Liver (tissue), 9 donors: ENCODE results near the gene QPCT. TPM values are rescaled to one million over a fixed set of nuclear protein-coding genes. Genes with fewer than 3 reads are reported as not detected.
A peak's percentile ranks its signal among the peaks of the same experiment; 100 is the strongest.

Experiments used
- DNase-seq: peaks from one replicate; pipeline ENCODE4 v3.0.0-alpha.2; 2017; ENCODE audit warnings: low spot score
- H3K27ac ChIP-seq, 2 donors: one replicate each; pipeline ENCODE4 v1.7.0; 2013; ENCODE audit warnings: inconsistent platforms in 2 of 2, low read length in 2 of 2, control low read depth in 1 of 2, low read depth in 1 of 2, mild to moderate bottlenecking in 1 of 2
- H3K27me3 ChIP-seq, 4 donors: one replicate each; pipeline versions ENCODE4 v1.6.1 to v1.7.0; 2013; ENCODE audit warnings: low read length in 3 of 4, inconsistent platforms in 1 of 4, mild to moderate bottlenecking in 1 of 4, moderate library complexity in 1 of 4; ENCODE audit not compliant: control insufficient read depth in 4 of 4, insufficient read depth in 4 of 4
- H3K36me3 ChIP-seq, 4 donors: one replicate each; pipeline versions ENCODE4 v1.6.1 to v1.7.0; 2013; ENCODE audit warnings: low read length in 3 of 4, mild to moderate bottlenecking in 3 of 4, low read depth in 1 of 4, moderate library complexity in 1 of 4; ENCODE audit not compliant: control insufficient read depth in 4 of 4, insufficient read depth in 3 of 4
- H3K4me1 ChIP-seq, 4 donors: one replicate each; pipeline versions ENCODE4 v1.6.1 to v1.7.0; 2013; ENCODE audit warnings: low read length in 3 of 4, mild to moderate bottlenecking in 3 of 4, moderate library complexity in 1 of 4; ENCODE audit not compliant: control insufficient read depth in 4 of 4, insufficient read depth in 4 of 4
- H3K4me3 ChIP-seq, 3 donors: one replicate each; pipeline versions ENCODE4 v1.6.1 to v1.7.0; 2013; ENCODE audit warnings: low read length in 3 of 3, control low read depth in 1 of 3, low read depth in 1 of 3, mild to moderate bottlenecking in 1 of 3
- H3K9ac ChIP-seq, 2 donors: one replicate each; pipeline ENCODE4 v1.7.0; 2013; ENCODE audit warnings: low read length in 2 of 2, mild to moderate bottlenecking in 2 of 2, moderate library complexity in 2 of 2, control low read depth in 1 of 2, low read depth in 1 of 2
- H3K9me3 ChIP-seq, 4 donors: one replicate each; pipeline versions ENCODE4 v1.6.1 to v1.7.0; 2013; ENCODE audit warnings: low read length in 3 of 4; ENCODE audit not compliant: control insufficient read depth in 4 of 4
- EGR1 ChIP-seq, 2 donors: IDR thresholded peaks; 2 replicates each; pipeline ENCODE4 v1.6.1; 2016 to 2018; ENCODE audit warnings: antibody characterized with exemption in 2 of 2, low read depth in 2 of 2
- FOXA1 ChIP-seq: IDR thresholded peaks from 2 replicates; pipeline ENCODE4 v1.6.1; 2016; ENCODE audit warnings: antibody characterized with exemption
- GABPA ChIP-seq, 2 donors: IDR thresholded peaks in 1 of 2; conservative IDR thresholded peaks in 1 of 2; 2 replicates each; pipeline ENCODE4 v1.6.1; 2016; ENCODE audit warnings: antibody characterized with exemption in 2 of 2, mild to moderate bottlenecking in 1 of 2, moderate library complexity in 1 of 2
- HNF4A ChIP-seq, 2 donors: conservative IDR thresholded peaks; 2 replicates each; pipeline ENCODE4 v1.6.1; 2016; ENCODE audit warnings: antibody characterized with exemption in 2 of 2, mild to moderate bottlenecking in 2 of 2
- HNF4G ChIP-seq: IDR thresholded peaks from 2 replicates; pipeline ENCODE4 v1.6.1; 2016; ENCODE audit warnings: antibody characterized with exemption
- JUND ChIP-seq, 2 donors: IDR thresholded peaks; 2 replicates each; pipeline ENCODE4 v1.6.1; 2016; ENCODE audit warnings: antibody characterized with exemption in 2 of 2
- NR2F2 ChIP-seq: IDR thresholded peaks from 2 replicates; pipeline ENCODE4 v1.6.1; 2016; ENCODE audit warnings: antibody characterized with exemption
- RAD21 ChIP-seq, 2 donors: IDR thresholded peaks; 2 replicates each; pipeline ENCODE4 v1.6.1; 2016; ENCODE audit warnings: antibody characterized with exemption in 2 of 2, mild to moderate bottlenecking in 2 of 2
- RXRA ChIP-seq, 2 donors: IDR thresholded peaks; 2 replicates each; pipeline ENCODE4 v1.6.1; 2017 to 2018; ENCODE audit warnings: antibody characterized with exemption in 2 of 2, mild to moderate bottlenecking in 1 of 2
- SP1 ChIP-seq: IDR thresholded peaks from 2 replicates; pipeline ENCODE4 v1.6.1; 2018; ENCODE audit warnings: antibody characterized with exemption, mild to moderate bottlenecking
- TAF1 ChIP-seq: conservative IDR thresholded peaks from 2 replicates; pipeline ENCODE4 v1.6.1; 2016; ENCODE audit warnings: antibody characterized with exemption, mild to moderate bottlenecking
- YY1 ChIP-seq: IDR thresholded peaks from 2 replicates; pipeline ENCODE4 v1.6.1; 2016; ENCODE audit warnings: antibody characterized with exemption, mild to moderate bottlenecking
- WGBS: extraction: QIAGEN DNeasy Blood & Tissue Kit; methylation state at CpG from one replicate; pipeline ENCODE4 v1.1.7; 2013; 5-methylcytosine and 5-hydroxymethylcytosine counted together
- polyA plus RNA-seq, 2 donors: library from polyadenylated mRNA; stranded (reverse) in 1 of 2; unstranded in 1 of 2; fragments of 200-250 nt in 1 of 2; fragments of >200 nt in 1 of 2; fragmentation: Nextera tagmentation in 1 of 2; extraction: Ambion mirVana in 1 of 2; gene quantifications; one replicate each; pipeline versions ENCODE4 v1.2.1 to v1.2.3, GENCODE V29; 2013 to 2015
- total RNA-seq, 2 donors: library from RNA; depleted of rRNA; stranded (reverse); fragments of >200 nt; gene quantifications; one replicate each; pipeline ENCODE4 v1.2.3, GENCODE V29; 2014
- TF ChIP-seq, protein P1 (sequence below): fragments of 150-350 bp; IDR thresholded peaks from 2 replicates; pipeline ENCODE4 v1.5.1; 2017; ENCODE audit warnings: improper control_type of control experiment, low read depth, low read length; ENCODE audit not compliant: missing input control
- TF ChIP-seq, protein P2 (sequence below): IDR thresholded peaks from 2 replicates; pipeline ENCODE4 v1.6.1; 2016; ENCODE audit warnings: antibody characterized with exemption
- TF ChIP-seq, protein P3 (sequence below): IDR thresholded peaks from 2 replicates; pipeline ENCODE4 v1.6.1; 2016; ENCODE audit warnings: antibody characterized with exemption
- TF ChIP-seq, protein P4 (sequence below): IDR thresholded peaks from 2 replicates; pipeline ENCODE4 v1.6.1; 2016; ENCODE audit warnings: antibody characterized with exemption, mild to moderate bottlenecking
- TF ChIP-seq, protein P5 (sequence below): IDR thresholded peaks from 2 replicates; pipeline ENCODE4 v1.6.1; 2016; ENCODE audit warnings: antibody characterized with exemption
- donor health status: healthy.
- donor health status: healthy.
- donor health status: healthy.
- donor health status: healthy.
- donor health status: healthy.

Gene QPCT
- total and polyA plus RNA-seq, 4 donors, result 0.61 to 3.0 (median 1.2) TPM

DNA sequence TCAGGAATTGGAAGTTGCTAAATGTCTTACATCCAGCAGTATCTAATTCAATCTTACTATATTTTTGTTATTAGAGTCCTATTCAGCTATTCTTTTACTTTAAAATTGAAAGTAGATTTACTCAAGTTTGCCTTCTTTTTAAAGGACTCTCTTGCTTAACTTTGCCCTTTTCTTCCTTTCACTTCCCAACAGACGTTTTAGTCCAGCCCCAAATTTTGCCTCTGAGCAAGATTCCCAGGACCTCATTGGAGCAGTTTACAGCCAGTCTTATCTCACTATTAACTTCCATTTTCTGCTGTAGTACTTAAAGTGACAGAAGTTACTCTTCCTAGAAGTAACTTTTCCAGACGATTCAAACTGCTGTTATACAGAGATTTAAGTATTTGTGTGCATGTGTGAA, 18.1 kb upstream of the QPCT start:
- WGBS, result 5% methylated on average over 2 of the region's 2 CpGs
- Histone ChIP-seq H3K9ac (peak overlapping the region; percentile 50 to 52), H3K27me3 (no peaks in the 10 kb centered on the region), H3K4me1 (peaks cover 2 to 22% (median 9%) of the 10 kb centered on the region in 4 donors), H3K36me3 (no peaks in the 10 kb centered on the region), H3K27ac (peak overlapping the region; percentile 40 to 97), H3K4me3 (peak overlapping the region in 2 of 3 donors; percentile 17 to 35), H3K9me3 (no peaks in the 10 kb centered on the region)
- TF ChIP-seq, protein P1, sequence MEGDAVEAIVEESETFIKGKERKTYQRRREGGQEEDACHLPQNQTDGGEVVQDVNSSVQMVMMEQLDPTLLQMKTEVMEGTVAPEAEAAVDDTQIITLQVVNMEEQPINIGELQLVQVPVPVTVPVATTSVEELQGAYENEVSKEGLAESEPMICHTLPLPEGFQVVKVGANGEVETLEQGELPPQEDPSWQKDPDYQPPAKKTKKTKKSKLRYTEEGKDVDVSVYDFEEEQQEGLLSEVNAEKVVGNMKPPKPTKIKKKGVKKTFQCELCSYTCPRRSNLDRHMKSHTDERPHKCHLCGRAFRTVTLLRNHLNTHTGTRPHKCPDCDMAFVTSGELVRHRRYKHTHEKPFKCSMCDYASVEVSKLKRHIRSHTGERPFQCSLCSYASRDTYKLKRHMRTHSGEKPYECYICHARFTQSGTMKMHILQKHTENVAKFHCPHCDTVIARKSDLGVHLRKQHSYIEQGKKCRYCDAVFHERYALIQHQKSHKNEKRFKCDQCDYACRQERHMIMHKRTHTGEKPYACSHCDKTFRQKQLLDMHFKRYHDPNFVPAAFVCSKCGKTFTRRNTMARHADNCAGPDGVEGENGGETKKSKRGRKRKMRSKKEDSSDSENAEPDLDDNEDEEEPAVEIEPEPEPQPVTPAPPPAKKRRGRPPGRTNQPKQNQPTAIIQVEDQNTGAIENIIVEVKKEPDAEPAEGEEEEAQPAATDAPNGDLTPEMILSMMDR, result no peak
- peak in 1 of 2 donors; percentile 20 for TF ChIP-seq EGR1 (IDR thresholded peaks at IDR 0.05; ENCODE audit: low read depth in 2 of 2)
- TF ChIP-seq RAD21 (IDR thresholded peaks at IDR 0.05), result peak in 1 of 2 donors; percentile 27
- peak in 1 of 2 donors; percentile 74 for TF ChIP-seq JUND (IDR thresholded peaks at IDR 0.05)
- no peak for TF ChIP-seq FOXA1
- TF ChIP-seq, protein P2, sequence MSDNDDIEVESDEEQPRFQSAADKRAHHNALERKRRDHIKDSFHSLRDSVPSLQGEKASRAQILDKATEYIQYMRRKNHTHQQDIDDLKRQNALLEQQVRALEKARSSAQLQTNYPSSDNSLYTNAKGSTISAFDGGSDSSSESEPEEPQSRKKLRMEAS, result peak; percentile 36
- TF ChIP-seq NR2F2, result peak; percentile 53
- peak; percentile 64 to 79 for TF ChIP-seq HNF4A (conservative IDR thresholded peaks at IDR 0.05)
- peak; percentile 88 for TF ChIP-seq YY1
- TF ChIP-seq, protein P3, sequence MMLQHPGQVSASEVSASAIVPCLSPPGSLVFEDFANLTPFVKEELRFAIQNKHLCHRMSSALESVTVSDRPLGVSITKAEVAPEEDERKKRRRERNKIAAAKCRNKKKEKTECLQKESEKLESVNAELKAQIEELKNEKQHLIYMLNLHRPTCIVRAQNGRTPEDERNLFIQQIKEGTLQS, result peak; percentile 34
- TF ChIP-seq RXRA (IDR thresholded peaks at IDR 0.05), result peak; percentile 29 to 39
- TF ChIP-seq TAF1, result no peak
- TF ChIP-seq GABPA (IDR thresholded peaks at IDR 0.05 in 1 of 2, conservative IDR thresholded peaks at IDR 0.05 in 1 of 2), result peak; percentile 12 to 33
- TF ChIP-seq, protein P4, sequence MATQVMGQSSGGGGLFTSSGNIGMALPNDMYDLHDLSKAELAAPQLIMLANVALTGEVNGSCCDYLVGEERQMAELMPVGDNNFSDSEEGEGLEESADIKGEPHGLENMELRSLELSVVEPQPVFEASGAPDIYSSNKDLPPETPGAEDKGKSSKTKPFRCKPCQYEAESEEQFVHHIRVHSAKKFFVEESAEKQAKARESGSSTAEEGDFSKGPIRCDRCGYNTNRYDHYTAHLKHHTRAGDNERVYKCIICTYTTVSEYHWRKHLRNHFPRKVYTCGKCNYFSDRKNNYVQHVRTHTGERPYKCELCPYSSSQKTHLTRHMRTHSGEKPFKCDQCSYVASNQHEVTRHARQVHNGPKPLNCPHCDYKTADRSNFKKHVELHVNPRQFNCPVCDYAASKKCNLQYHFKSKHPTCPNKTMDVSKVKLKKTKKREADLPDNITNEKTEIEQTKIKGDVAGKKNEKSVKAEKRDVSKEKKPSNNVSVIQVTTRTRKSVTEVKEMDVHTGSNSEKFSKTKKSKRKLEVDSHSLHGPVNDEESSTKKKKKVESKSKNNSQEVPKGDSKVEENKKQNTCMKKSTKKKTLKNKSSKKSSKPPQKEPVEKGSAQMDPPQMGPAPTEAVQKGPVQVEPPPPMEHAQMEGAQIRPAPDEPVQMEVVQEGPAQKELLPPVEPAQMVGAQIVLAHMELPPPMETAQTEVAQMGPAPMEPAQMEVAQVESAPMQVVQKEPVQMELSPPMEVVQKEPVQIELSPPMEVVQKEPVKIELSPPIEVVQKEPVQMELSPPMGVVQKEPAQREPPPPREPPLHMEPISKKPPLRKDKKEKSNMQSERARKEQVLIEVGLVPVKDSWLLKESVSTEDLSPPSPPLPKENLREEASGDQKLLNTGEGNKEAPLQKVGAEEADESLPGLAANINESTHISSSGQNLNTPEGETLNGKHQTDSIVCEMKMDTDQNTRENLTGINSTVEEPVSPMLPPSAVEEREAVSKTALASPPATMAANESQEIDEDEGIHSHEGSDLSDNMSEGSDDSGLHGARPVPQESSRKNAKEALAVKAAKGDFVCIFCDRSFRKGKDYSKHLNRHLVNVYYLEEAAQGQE, result peak; percentile 59
- TF ChIP-seq SP1, result peak; percentile 77
- DNase-seq, result no peak

DNA sequence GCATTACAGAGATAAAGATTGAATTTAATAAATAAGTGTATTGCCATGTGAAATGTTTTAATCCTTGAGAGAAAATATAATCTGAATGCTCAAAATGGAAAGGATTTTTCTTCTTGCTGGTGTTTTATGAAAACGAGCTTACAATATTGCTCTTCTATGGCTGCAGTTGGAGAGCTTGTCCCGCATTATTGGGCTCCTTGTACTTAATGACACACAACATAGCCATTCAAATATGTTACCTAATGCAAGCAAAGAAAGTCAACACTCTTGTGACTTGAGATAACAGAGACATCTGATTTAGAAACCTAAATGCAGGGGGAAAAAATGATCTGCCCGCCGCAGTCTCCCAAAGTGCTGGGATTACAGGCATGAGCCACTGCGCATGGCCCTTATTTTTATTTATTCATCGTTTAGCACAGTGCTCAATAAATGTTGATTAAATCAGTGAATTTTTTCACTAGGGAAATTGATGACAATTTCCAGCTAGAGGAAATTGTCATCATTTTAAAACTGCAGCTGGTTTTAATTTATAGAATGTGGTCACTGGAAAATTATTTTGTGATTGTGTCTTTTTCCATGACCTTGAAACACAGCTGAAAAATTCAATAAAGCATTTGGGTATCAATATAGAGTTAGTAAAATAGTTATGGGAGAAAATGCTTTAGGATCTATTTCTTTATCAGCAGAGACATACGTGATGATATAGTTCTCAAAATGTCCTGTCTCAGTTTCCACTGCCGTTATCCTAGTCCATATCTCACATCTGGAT, 17.4 kb upstream of the QPCT start:
- peaks cover 0 to 22% (median 8%) of the 10 kb centered on the region in 4 donors for H3K4me1 ChIP-seq
- H3K36me3 ChIP-seq, result no peaks in the 10 kb centered on the region
- no peaks in the 10 kb centered on the region for H3K9me3 ChIP-seq
- no peaks in the 10 kb centered on the region for H3K27me3 ChIP-seq
- no peak for TF ChIP-seq YY1
- TF ChIP-seq, protein P5, sequence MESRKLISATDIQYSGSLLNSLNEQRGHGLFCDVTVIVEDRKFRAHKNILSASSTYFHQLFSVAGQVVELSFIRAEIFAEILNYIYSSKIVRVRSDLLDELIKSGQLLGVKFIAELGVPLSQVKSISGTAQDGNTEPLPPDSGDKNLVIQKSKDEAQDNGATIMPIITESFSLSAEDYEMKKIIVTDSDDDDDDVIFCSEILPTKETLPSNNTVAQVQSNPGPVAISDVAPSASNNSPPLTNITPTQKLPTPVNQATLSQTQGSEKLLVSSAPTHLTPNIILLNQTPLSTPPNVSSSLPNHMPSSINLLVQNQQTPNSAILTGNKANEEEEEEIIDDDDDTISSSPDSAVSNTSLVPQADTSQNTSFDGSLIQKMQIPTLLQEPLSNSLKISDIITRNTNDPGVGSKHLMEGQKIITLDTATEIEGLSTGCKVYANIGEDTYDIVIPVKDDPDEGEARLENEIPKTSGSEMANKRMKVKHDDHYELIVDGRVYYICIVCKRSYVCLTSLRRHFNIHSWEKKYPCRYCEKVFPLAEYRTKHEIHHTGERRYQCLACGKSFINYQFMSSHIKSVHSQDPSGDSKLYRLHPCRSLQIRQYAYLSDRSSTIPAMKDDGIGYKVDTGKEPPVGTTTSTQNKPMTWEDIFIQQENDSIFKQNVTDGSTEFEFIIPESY, result no peak
- no peak for TF ChIP-seq HNF4G
- H3K4me3 ChIP-seq, result peak overlapping the region in 2 of 3 donors; percentile 17 to 35
- H3K9ac ChIP-seq, result peak overlapping the region; percentile 50 to 52
- no peak for DNase-seq
- peak overlapping the region in 1 of 2 donors; percentile 40 for H3K27ac ChIP-seq
- WGBS, result 67% methylated on average over 8 of the region's 8 CpGs
